Natural killer cell (primary cell): ENCODE results near the gene CRIM1. TPM values are rescaled to one million over a fixed set of nuclear protein-coding genes. Genes with fewer than 3 reads are reported as not detected.
A peak's percentile ranks its signal among the peaks of the same experiment; 100 is the strongest.

Experiments
- ATAC-seq, 3 donors: fragments of 150-1000 bp in 2 of 3; fragments of 200-7000 bp in 1 of 3; cut with Tn5 transposase; 1 replicate in 1 of 3; 2 replicates in 2 of 3; pipeline ENCODE4 v1.10.0; 2021; ENCODE audit warnings: mild to moderate bottlenecking in 2 of 3, moderate library complexity in 2 of 3
- DNase-seq, 2 donors: peaks; one replicate each; pipeline versions ENCODE4 v3.0.0 to v3.0.0-alpha.2; 2013 to 2021; ENCODE audit warnings: mixed read lengths in 1 of 2
- H3K27ac ChIP-seq: one replicate; pipeline ENCODE4 v1.5.1; 2013; ENCODE audit warnings: mild to moderate bottlenecking, low read length
- H3K27me3 ChIP-seq: one replicate; pipeline ENCODE4 v1.6.1; 2013; ENCODE audit warnings: low read length; ENCODE audit not compliant: control insufficient read depth, insufficient read depth
- H3K36me3 ChIP-seq: one replicate; pipeline ENCODE4 v1.6.1; 2013; ENCODE audit warnings: low read length; ENCODE audit not compliant: control insufficient read depth, insufficient read depth
- H3K4me1 ChIP-seq: one replicate; pipeline ENCODE4 v1.6.1; 2013; ENCODE audit warnings: low read length; ENCODE audit not compliant: control insufficient read depth, insufficient read depth
- H3K4me3 ChIP-seq: one replicate; pipeline ENCODE4 v1.5.1; 2013; ENCODE audit warnings: low read length
- H3K9me3 ChIP-seq: one replicate; pipeline ENCODE4 v1.6.1; 2013; ENCODE audit warnings: low read length; ENCODE audit not compliant: control insufficient read depth, insufficient read depth
- H3K27ac Mint-ChIP-seq, 2 donors: one replicate each; pipeline ENCODE4 v1.8.0; 2022; ENCODE audit warnings: mild to moderate bottlenecking in 2 of 2, mixed read lengths in 2 of 2, moderate library complexity in 1 of 2
- H3K27me3 Mint-ChIP-seq, 2 donors: one replicate each; pipeline ENCODE4 v1.8.0; 2022; ENCODE audit warnings: low read depth in 2 of 2, mixed read lengths in 2 of 2
- H3K36me3 Mint-ChIP-seq: one replicate; pipeline ENCODE4 v1.8.0; 2022; ENCODE audit warnings: mixed read lengths
- H3K4me1 Mint-ChIP-seq, 2 donors: one replicate each; pipeline ENCODE4 v1.8.0; 2022; ENCODE audit warnings: mixed read lengths in 2 of 2
- H3K4me3 Mint-ChIP-seq: one replicate; pipeline ENCODE4 v1.8.0; 2022; ENCODE audit warnings: mild to moderate bottlenecking, moderate library complexity, mixed read lengths
- H3K9me3 Mint-ChIP-seq, 2 donors: one replicate each; pipeline ENCODE4 v1.8.0; 2022; ENCODE audit warnings: mixed read lengths in 2 of 2
- CTCF ChIP-seq: fragments of 200-600 bp; IDR thresholded peaks from one replicate; pipeline ENCODE4 v1.8.0; 2022; ENCODE audit warnings: antibody characterized with exemption
- WGBS: methylation state at CpG from one replicate; pipeline ENCODE4 v1.1.7; 2013; ENCODE audit warnings: missing lambda C conversion rate; ENCODE audit not compliant: insufficient coverage; 5-methylcytosine and 5-hydroxymethylcytosine counted together
- intact Hi-C: fragments of 100-400 bp; cut with micrococcal nuclease; formaldehyde crosslinking; loops from one replicate; pipeline ENCODE4 v1.14.2; 2022
- total RNA-seq, 4 donors: library from RNA; stranded (reverse); fragments of 120-200 nt in 1 of 4; gene quantifications; one replicate each; pipeline versions ENCODE4 v1.2.3 to v1.2.4, GENCODE V29; 2013 to 2022

Gene CRIM1
- total RNA-seq, 3 donors from 2014 or later (not counting 1 experiment from before 2014, with no cell fraction given): 19.3 to 34.1 (median 32.9) TPM

GRCh38 chr2:36355890-36356297 is 316 bp downstream of the CRIM1 start:
- peaks cover 0 to 4% of the 10 kb centered on the region in 2 donors for H3K27me3 Mint-ChIP-seq
- Histone ChIP-seq H3K9me3 (no peaks in the 10 kb centered on the region), H3K4me3 (peak overlapping the region; percentile 57), H3K27ac (no peak overlapping the region), H3K4me1 (peaks cover 22% of the 10 kb centered on the region), H3K36me3 (no peaks in the 10 kb centered on the region), H3K27me3 (no peaks in the 10 kb centered on the region)
- WGBS: under 1% methylated on average over 52 of the region's 55 CpGs
- no peaks in the 10 kb centered on the region for H3K9me3 Mint-ChIP-seq
- H3K36me3 Mint-ChIP-seq: no peaks in the 10 kb centered on the region
- no peak for DNase-seq
- peak in 1 of 3 donors; percentile 46 for ATAC-seq
- TF ChIP-seq CTCF: no peak
- intact Hi-C loops: loop anchor here (10.0 kb wide), 1 partner anchor 149 kb away; no protein-coding TSS in a partner anchor
- H3K4me3 Mint-ChIP-seq: peak overlapping the region; percentile 88
- peak overlapping the region in 1 of 2 donors; percentile 85 for H3K27ac Mint-ChIP-seq
- peaks cover 37 to 43% of the 10 kb centered on the region in 2 donors for H3K4me1 Mint-ChIP-seq

- ATAC-seq (peak in 2 of 3 donors; percentile 45 to 52), DNase-seq (peak; percentile 42 to 51)
- peak overlapping the region in 1 of 2 donors; percentile 85 for H3K27ac Mint-ChIP-seq
- H3K36me3 Mint-ChIP-seq: no peaks in the 10 kb centered on the region
- Histone ChIP-seq H3K36me3 (no peaks in the 10 kb centered on the region), H3K4me3 (peak overlapping the region; percentile 57), H3K27me3 (no peaks in the 10 kb centered on the region), H3K27ac (no peak overlapping the region), H3K9me3 (no peaks in the 10 kb centered on the region), H3K4me1 (peaks cover 22% of the 10 kb centered on the region)
- H3K9me3 Mint-ChIP-seq: no peaks in the 10 kb centered on the region
- H3K4me3 Mint-ChIP-seq: peak overlapping the region; percentile 85
- no peak for TF ChIP-seq CTCF
- WGBS: under 1% methylated on average over 74 of the region's 74 CpGs
- peaks cover 38 to 43% of the 10 kb centered on the region in 2 donors for H3K4me1 Mint-ChIP-seq
- intact Hi-C loops: loop anchor here (10.0 kb wide), 1 partner anchor 148 kb away; no protein-coding TSS in a partner anchor
- no peaks in the 10 kb centered on the region for H3K27me3 Mint-ChIP-seq
Observed at GRCh38 chr2:36356298-36356989, 866 bp downstream of the CRIM1 start.

- Mint-ChIP-seq H3K36me3 (no peaks in the 10 kb centered on the region), H3K4me3 (peak overlapping the region; percentile 99), H3K27ac (peak overlapping the region; percentile 69 to 85), H3K4me1 (peaks cover 43 to 46% of the 10 kb centered on the region in 2 donors), H3K9me3 (no peaks in the 10 kb centered on the region), H3K27me3 (no peaks in the 10 kb centered on the region)
- WGBS: under 1% methylated on average over 50 of the region's 53 CpGs
- TF ChIP-seq CTCF: no peak
- H3K27me3 ChIP-seq: no peaks in the 10 kb centered on the region
- H3K4me3 ChIP-seq: peak overlapping the region; percentile 57
- H3K27ac ChIP-seq: no peak overlapping the region
- ATAC-seq (peak; percentile 39 to 51 (median 47)), DNase-seq (peak in 1 of 2 donors; percentile 57)
- no peaks in the 10 kb centered on the region for H3K36me3 ChIP-seq
- intact Hi-C loops: loop anchor here (10.0 kb wide), 1 partner anchor 148 kb away; no protein-coding TSS in a partner anchor
- no peaks in the 10 kb centered on the region for H3K9me3 ChIP-seq
- peaks cover 22% of the 10 kb centered on the region for H3K4me1 ChIP-seq
Observed at GRCh38 chr2:36356990-36357846, 1.6 kb downstream of the CRIM1 start.
